ENCODE measurements around the gene DERL2.

DERL2 gene

GRCh38 chr17:5481451-5481850 is 4.5 kb downstream of the DERL2 start:
- no peak overlapping the region for H3K4me2 ChIP-seq (ENCODE audit: low read length)
- H3K27ac ChIP-seq = no peak overlapping the region
- TF ChIP-seq CTCF (IDR thresholded peaks at IDR 0.05) = no peak
- H3K27me3 ChIP-seq (ENCODE audit: control insufficient read depth, insufficient read depth, low read length) = no peaks in the 10 kb centered on the region
- H2AFZ ChIP-seq = no peak overlapping the region
- H3K79me2 ChIP-seq = peaks cover 8% of the 10 kb centered on the region
- no peak overlapping the region for H3K4me3 ChIP-seq (ENCODE audit: low read depth, low read length)
- no peaks in the 10 kb centered on the region for H3K36me3 ChIP-seq (ENCODE audit: control insufficient read depth, insufficient read depth, low read length)
- no peaks in the 10 kb centered on the region for H3K9me3 ChIP-seq (ENCODE audit: control insufficient read depth, low read length)
- no peaks in the 10 kb centered on the region for H3K4me1 ChIP-seq
- H3K9ac ChIP-seq = no peak overlapping the region

GRCh38 chr17:5480962-5481361 is 5.0 kb downstream of the DERL2 start:
- H3K4me2 ChIP-seq (ENCODE audit: low read length) = no peak overlapping the region

GRCh38 chr17:5478992-5479391 is 7.0 kb downstream of the DERL2 start:
- Histone ChIP-seq H3K4me3 (ENCODE audit: low read depth, low read length) (no peak overlapping the region), H3K27me3 (ENCODE audit: control insufficient read depth, insufficient read depth, low read length) (no peaks in the 10 kb centered on the region), H3K79me2 (peaks cover 6% of the 10 kb centered on the region), H3K9ac (no peak overlapping the region), H3K27ac (no peak overlapping the region), H3K4me1 (no peaks in the 10 kb centered on the region), H3K4me2 (ENCODE audit: low read length) (no peak overlapping the region), H3K36me3 (ENCODE audit: control insufficient read depth, insufficient read depth, low read length) (no peaks in the 10 kb centered on the region), H3K9me3 (ENCODE audit: control insufficient read depth, low read length) (no peaks in the 10 kb centered on the region), H2AFZ (no peak overlapping the region)
- TF ChIP-seq CTCF (IDR thresholded peaks at IDR 0.05) = no peak

More at GRCh38 chr17:5480962-5481361, 5.0 kb downstream of the DERL2 start:
- peaks cover 8% of the 10 kb centered on the region for H3K79me2 ChIP-seq
- H3K4me3 ChIP-seq (ENCODE audit: low read depth, low read length) = no peak overlapping the region
- H2AFZ ChIP-seq = no peak overlapping the region
- TF ChIP-seq CTCF (IDR thresholded peaks at IDR 0.05) = no peak
- H3K9ac ChIP-seq = no peak overlapping the region
- no peak overlapping the region for H3K27ac ChIP-seq
- no peaks in the 10 kb centered on the region for H3K9me3 ChIP-seq (ENCODE audit: control insufficient read depth, low read length)
- H3K4me1 ChIP-seq = no peaks in the 10 kb centered on the region
- no peaks in the 10 kb centered on the region for H3K27me3 ChIP-seq (ENCODE audit: control insufficient read depth, insufficient read depth, low read length)
- no peaks in the 10 kb centered on the region for H3K36me3 ChIP-seq (ENCODE audit: control insufficient read depth, insufficient read depth, low read length)

GRCh38 chr17:5473906-5474305 is 12.1 kb downstream of the DERL2 start:
- H3K9ac ChIP-seq = no peak overlapping the region
- H3K9me3 ChIP-seq (ENCODE audit: control insufficient read depth, low read length) = no peaks in the 10 kb centered on the region
- H3K27ac ChIP-seq = no peak overlapping the region
- TF ChIP-seq CTCF (IDR thresholded peaks at IDR 0.05) = no peak
- no peak overlapping the region for H3K4me2 ChIP-seq (ENCODE audit: low read length)
- no peaks in the 10 kb centered on the region for H3K4me1 ChIP-seq
- no peaks in the 10 kb centered on the region for H3K27me3 ChIP-seq (ENCODE audit: control insufficient read depth, insufficient read depth, low read length)
- H3K4me3 ChIP-seq (ENCODE audit: low read depth, low read length) = no peak overlapping the region
- H2AFZ ChIP-seq = no peak overlapping the region
- H3K79me2 ChIP-seq = peaks cover 3% of the 10 kb centered on the region
- no peaks in the 10 kb centered on the region for H3K36me3 ChIP-seq (ENCODE audit: control insufficient read depth, insufficient read depth, low read length)

- no peak overlapping the region for H3K9ac ChIP-seq
- H3K79me2 ChIP-seq = peaks cover 11% of the 10 kb centered on the region
- H3K36me3 ChIP-seq (ENCODE audit: control insufficient read depth, insufficient read depth, low read length) = no peaks in the 10 kb centered on the region
- H3K4me1 ChIP-seq = no peaks in the 10 kb centered on the region
- no peak for TF ChIP-seq CTCF (IDR thresholded peaks at IDR 0.05)
- H3K27ac ChIP-seq = no peak overlapping the region
- H3K9me3 ChIP-seq (ENCODE audit: control insufficient read depth, low read length) = no peaks in the 10 kb centered on the region
- no peak overlapping the region for H3K4me3 ChIP-seq (ENCODE audit: low read depth, low read length)
- H3K4me2 ChIP-seq (ENCODE audit: low read length) = no peak overlapping the region
- H3K27me3 ChIP-seq (ENCODE audit: control insufficient read depth, insufficient read depth, low read length) = no peaks in the 10 kb centered on the region
- no peak overlapping the region for H2AFZ ChIP-seq
Observed at GRCh38 chr17:5472511-5472910, 13.5 kb downstream of the DERL2 start.

Data from parathyroid adenoma (tissue), 2 donors.